GM10248 (cell line): ENCODE measurements around the gene MMGT1.

Source experiments
- CTCF ChIA-PET: fragments of 300-600 bp; sonication (Branson Sonifier 250); formaldehyde crosslinking; extraction: SDS; loops from one replicate; lab custom pipeline; 2021; ENCODE audit warnings: antibody characterized with exemption; lab: Yijun Ruan, JAX
- POLR2A ChIA-PET: fragments of 350-650 bp; sonication (Branson Sonifier 250); formaldehyde crosslinking; extraction: SDS; loops from one replicate; lab custom pipeline; 2020; ENCODE audit warnings: antibody characterized with exemption; lab: Yijun Ruan, JAX
- DNase-seq: peaks from one replicate; pipeline ENCODE4 v3.0.0; 2012; ENCODE audit errors: extremely low spot score
- TF ChIP-seq, protein P1 (sequence below): IDR thresholded peaks from 2 replicates; pipeline ENCODE4 v1.5.1; 2012; ENCODE audit warnings: mild to moderate bottlenecking, low read depth; ENCODE audit errors: extremely low read depth, missing control alignments, control extremely low read depth

The MMGT1 gene

DNA sequence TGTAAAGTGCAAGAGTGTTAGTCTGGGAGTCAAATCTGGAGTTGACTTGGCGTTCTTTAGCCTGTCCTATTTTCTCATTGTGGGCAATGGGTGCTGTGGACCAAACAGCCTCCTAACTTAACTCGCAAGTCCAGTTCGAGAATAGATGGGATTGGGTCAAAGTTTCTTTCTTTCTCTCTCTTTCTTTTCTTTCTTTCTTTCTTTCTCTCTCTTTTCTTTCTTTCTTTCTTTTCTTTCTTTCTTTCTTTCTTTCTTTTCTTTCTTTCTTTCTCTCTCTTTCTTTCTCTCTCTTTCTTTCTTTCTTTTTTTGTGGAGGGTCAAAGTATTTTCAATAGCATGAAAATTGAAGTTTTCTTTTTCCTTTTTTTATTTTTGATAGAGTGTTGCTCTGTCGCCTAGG is 14.5 kb upstream of the MMGT1 start:
- CTCF ChIA-PET: no interaction called here
- TF ChIP-seq, protein P1, sequence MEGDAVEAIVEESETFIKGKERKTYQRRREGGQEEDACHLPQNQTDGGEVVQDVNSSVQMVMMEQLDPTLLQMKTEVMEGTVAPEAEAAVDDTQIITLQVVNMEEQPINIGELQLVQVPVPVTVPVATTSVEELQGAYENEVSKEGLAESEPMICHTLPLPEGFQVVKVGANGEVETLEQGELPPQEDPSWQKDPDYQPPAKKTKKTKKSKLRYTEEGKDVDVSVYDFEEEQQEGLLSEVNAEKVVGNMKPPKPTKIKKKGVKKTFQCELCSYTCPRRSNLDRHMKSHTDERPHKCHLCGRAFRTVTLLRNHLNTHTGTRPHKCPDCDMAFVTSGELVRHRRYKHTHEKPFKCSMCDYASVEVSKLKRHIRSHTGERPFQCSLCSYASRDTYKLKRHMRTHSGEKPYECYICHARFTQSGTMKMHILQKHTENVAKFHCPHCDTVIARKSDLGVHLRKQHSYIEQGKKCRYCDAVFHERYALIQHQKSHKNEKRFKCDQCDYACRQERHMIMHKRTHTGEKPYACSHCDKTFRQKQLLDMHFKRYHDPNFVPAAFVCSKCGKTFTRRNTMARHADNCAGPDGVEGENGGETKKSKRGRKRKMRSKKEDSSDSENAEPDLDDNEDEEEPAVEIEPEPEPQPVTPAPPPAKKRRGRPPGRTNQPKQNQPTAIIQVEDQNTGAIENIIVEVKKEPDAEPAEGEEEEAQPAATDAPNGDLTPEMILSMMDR: no peak
- no peak for DNase-seq
- POLR2A ChIA-PET: no interaction called here

DNA sequence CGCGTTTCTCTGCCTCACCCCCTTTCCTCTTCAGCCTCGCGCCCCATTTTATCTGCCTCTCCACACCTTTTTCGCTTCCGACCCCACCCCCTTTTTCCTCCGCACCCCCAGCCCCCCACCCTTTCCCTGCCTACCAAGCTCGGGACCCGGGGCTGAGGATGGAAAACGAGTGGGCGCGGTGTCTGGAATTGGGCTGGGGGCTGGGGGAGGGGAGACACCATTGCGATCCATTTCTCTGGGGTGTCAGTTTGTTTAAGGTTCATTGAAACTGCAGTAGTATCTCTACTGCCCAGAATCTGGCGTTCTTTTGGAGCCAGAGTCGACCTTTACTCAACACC is 12.2 kb upstream of the MMGT1 start:
- POLR2A ChIA-PET: no interaction called here
- TF ChIP-seq, protein P1: no peak
- DNase-seq: no peak
- CTCF ChIA-PET: no interaction called here

DNA sequence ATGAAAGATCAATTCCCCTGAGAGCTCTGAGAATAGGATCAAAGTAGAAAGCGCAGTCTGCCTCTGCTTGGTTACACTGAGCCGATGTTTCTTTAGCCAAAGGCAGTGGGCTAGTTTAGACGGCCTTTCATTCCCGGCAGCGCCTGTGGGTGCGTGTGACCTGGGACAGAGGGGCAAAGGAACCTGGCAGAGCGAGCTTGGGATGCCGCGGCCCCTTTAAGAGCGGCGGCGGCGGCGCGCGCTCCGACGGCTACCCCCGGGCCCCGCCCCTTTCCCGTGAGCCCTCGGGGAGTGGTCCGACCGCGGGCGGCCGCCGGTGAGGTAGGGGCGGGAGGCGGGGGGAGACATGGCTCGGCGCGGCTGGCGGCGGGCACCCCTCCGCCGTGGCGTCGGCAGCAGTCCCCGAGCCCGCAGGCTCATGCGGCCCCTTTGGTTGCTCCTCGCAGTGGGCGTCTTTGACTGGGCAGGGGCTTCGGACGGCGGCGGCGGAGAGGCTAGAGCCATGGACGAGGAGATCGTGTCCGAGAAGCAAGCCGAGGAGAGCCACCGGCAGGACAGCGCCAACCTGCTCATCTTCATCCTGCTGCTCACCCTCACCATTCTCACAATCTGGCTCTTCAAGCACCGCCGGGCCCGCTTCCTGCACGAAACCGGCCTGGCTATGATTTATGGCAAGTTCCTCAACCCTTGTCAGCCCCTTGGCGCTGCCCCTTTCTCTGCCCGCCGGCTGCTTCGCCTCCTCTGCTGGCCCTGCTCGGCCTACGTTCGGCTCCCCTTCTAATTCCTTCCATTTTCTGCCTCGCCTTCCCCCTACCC is 11.6 kb upstream of the MMGT1 start, which contains the start of gene SLC9A6:
Gene SLC9A6, plus strand, starts transcription at position 279 of the 816 bp plus-strand sequence. Its CDS starts 224 bp downstream, at position 503.
- DNase-seq: peak; percentile 80
- TF ChIP-seq, protein P1: no peak
- POLR2A ChIA-PET: no interaction called here
- CTCF ChIA-PET: no interaction called here

DNA sequence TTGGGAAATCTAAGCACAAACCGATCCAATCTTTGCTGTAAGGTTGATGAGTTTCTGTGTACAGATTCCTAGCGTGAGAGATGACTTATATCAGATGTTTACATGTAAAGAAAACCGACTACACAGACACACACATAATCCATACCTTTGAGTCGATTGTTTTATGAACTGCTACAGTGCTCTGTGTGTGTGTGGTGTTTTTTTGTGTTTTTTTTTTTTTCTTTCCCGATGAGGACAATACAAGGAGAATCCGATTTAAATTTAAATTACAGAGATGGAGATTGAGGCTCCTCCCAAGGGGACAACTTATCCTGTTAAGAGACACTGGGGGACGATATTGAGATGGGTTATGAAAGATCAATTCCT is 11.0 kb upstream of the MMGT1 start:
- TF ChIP-seq, protein P1: no peak
- no peak for DNase-seq
- CTCF ChIA-PET: no interaction called here
- POLR2A ChIA-PET: no interaction called here

DNA sequence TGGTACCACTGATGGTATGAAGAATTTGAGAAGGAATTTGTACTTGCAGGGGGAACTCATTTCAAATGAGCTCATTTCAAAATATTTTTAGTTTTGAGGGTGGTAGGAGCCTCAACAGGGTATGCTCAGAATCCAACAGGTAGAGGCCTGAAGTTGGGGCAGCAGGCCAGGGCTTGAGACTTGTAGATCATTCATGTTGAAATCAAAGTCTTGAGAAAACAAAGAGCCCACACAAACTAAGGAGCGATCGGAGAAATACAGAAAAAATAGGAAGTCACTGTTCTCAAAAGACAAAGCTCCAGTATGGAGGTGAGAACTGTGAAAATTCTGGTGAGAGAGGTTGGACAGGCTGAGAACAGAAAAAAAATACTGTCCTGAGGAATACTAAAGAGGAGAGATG is 10.5 kb upstream of the MMGT1 start:
- TF ChIP-seq, protein P1: no peak
- POLR2A ChIA-PET: no interaction called here
- DNase-seq: no peak
- CTCF ChIA-PET: no interaction called here

DNA sequence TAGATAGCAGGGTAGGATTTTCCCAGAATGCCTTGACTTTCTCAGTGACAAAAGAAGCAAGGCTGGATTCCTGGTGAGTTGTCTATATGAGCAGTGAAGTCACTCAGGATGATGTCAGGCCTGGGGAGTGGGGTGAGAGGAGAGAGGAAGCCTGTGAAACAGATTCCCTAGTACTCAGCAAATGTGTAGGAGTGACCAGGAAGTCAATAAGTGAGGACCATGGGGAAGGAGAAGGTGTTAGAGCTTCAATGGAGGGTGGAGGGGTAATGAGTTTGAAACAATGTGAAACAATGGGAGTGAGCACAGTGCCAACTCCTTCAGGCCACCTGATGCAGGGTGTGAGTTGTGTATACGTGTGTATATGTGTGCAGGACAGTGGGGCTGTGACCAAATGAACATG is 9.1 kb upstream of the MMGT1 start:
- no peak for DNase-seq
- CTCF ChIA-PET: no interaction called here
- POLR2A ChIA-PET: no interaction called here
- TF ChIP-seq, protein P1: no peak
